ENCODE data around the gene KLRC3.
A peak's percentile ranks its signal among the peaks of the same experiment; 100 is the strongest.
"Not testable (repeated sequence)": the region's sequence is repeated elsewhere in the genome, so short reads cannot be mapped to it uniquely, and the experiment has no call there.

The KLRC3 gene

DNA sequence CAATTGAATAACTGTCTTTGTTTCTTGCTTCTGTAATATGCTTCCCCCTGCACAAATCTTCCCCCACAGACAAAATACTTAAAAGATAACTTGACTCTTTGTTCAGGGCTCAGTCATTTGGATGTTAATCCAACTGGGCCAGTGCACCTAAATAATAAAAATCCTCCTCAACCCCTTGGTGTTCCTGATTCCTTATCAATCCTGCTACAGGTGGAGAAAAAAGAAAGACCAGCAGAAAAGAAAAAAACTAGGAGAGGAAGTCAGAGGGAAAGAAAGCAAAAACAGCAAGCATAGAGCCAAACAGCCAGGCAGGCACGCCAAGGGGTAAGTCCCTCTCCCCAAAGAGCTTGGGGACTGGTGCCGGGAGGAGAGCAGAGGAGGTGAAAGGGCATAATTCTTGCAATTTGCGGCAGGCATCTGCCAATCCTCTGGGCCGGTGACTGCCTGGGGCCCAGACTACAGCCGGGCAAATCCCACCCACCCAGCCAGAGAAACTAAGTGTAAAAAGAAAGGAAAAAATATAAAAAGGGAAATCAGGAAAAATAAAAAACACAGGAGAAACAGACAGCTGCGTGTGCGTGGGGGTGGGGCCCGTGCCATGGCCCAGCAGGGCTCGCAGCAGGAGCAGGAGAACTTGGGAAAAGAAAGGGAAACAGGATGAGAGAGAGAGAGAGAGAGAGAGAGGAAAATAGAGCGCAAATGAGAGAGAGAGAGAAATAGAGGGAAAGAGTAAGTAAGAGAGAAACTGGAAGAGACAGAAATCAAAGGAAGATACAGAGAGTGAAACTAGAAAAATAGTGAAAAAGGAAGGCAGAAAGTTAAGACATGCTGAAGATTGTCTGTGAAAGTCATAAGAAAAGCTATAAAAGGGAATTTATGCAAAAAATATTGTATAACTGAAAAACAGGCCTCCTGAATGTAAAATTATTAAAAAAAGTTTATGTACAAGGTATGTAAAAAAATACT lies 51.9 kb downstream of the KLRC3 start:
- Histone ChIP-seq H2AFZ (ENCODE audit: low read depth, low read length) (no peak overlapping the region), H3K79me2 (ENCODE audit: insufficient read depth, low read length) (no peaks in the 10 kb centered on the region), H4K20me1 (ENCODE audit: insufficient read depth, low read length) (no peaks in the 10 kb centered on the region), H3K27me3 (ENCODE audit: insufficient read depth, low read length, poor library complexity) (no peaks in the 10 kb centered on the region), H3K9me3 (ENCODE audit: insufficient read depth, low read length, severe bottlenecking) (no peaks in the 10 kb centered on the region), H3K4me1 (ENCODE audit: insufficient read depth, low read length) (peaks cover 26% of the 10 kb centered on the region), H3K27ac (ENCODE audit: low read length) (no peak overlapping the region), H3K4me2 (ENCODE audit: insufficient read depth, low read length) (no peak overlapping the region), H3K4me3 (ENCODE audit: low read depth in 1 of 2, low read length in 2 of 2) (no peak overlapping the region), H3K9ac (ENCODE audit: low read depth, low read length) (no peak overlapping the region), H3K36me3 (ENCODE audit: insufficient read depth, low read length) (no peaks in the 10 kb centered on the region)
- ATAC-seq (ENCODE audit: insufficient read depth, low read depth) (no peak), DNase-seq (no peak)
- no peak for TF ChIP-seq EZH2 (IDR thresholded peaks at IDR 0.05; ENCODE audit: borderline replicate concordance, low read depth, low read length, severe bottlenecking)
- TF ChIP-seq, protein P1, sequence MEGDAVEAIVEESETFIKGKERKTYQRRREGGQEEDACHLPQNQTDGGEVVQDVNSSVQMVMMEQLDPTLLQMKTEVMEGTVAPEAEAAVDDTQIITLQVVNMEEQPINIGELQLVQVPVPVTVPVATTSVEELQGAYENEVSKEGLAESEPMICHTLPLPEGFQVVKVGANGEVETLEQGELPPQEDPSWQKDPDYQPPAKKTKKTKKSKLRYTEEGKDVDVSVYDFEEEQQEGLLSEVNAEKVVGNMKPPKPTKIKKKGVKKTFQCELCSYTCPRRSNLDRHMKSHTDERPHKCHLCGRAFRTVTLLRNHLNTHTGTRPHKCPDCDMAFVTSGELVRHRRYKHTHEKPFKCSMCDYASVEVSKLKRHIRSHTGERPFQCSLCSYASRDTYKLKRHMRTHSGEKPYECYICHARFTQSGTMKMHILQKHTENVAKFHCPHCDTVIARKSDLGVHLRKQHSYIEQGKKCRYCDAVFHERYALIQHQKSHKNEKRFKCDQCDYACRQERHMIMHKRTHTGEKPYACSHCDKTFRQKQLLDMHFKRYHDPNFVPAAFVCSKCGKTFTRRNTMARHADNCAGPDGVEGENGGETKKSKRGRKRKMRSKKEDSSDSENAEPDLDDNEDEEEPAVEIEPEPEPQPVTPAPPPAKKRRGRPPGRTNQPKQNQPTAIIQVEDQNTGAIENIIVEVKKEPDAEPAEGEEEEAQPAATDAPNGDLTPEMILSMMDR (IDR thresholded peaks at IDR 0.05; ENCODE audit: borderline replicate concordance, extremely low read depth, low read length, poor library complexity, severe bottlenecking): no peak

DNA sequence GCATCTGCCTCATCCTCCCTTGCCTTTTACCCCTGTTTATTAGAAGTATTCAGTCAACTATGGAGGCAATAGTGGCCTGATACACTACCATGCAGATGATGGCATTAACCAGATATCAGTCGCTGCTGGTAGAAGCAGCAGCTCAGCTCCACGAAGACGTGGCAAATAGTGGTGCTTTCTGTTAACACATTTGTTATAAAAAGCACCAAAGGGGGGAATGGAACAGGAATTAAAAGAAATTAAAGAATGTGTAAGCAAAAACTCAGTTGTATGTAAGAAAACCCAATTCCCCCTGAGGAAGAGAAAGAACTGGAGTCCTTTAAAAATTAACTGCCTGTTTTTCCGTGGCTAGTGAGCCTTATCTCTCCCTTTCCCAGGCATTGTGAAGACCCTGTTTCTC lies 52.7 kb downstream of the KLRC3 start:
- H3K4me3 ChIP-seq (ENCODE audit: low read depth in 1 of 2, low read length in 2 of 2); H3K4me2 ChIP-seq (ENCODE audit: insufficient read depth, low read length); H3K9ac ChIP-seq (ENCODE audit: low read depth, low read length); H3K27ac ChIP-seq (ENCODE audit: low read length); H3K79me2 ChIP-seq (ENCODE audit: insufficient read depth, low read length); H3K9me3 ChIP-seq (ENCODE audit: insufficient read depth, low read length, severe bottlenecking); H3K36me3 ChIP-seq (ENCODE audit: insufficient read depth, low read length); H3K27me3 ChIP-seq (ENCODE audit: insufficient read depth, low read length, poor library complexity); DNase-seq; H4K20me1 ChIP-seq (ENCODE audit: insufficient read depth, low read length); ATAC-seq (ENCODE audit: insufficient read depth, low read depth); H2AFZ ChIP-seq (ENCODE audit: low read depth, low read length): not testable (repeated sequence)
- peaks cover 34% of the 10 kb centered on the region for H3K4me1 ChIP-seq (ENCODE audit: insufficient read depth, low read length)

DNA sequence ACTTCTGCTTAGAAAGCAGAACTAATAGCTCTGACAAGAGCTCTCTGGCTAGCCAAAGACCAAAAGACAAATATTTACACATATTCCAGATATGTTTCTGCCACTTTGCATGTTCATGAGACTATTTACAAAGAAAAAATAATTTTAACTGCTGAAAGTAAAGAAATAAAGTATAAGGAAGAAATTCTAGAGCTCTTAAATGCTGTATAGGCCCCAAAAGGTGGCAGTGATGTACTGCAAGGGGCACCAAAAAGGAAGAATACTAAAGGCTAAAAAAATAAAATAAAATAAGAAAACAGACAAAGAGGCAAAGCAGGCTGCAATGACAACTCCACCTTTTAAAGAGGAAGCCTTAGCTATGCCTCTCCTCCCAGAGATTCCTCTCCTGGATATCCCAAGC lies 53.5 kb downstream of the KLRC3 start:
- TF ChIP-seq, protein P1 (IDR thresholded peaks at IDR 0.05; ENCODE audit: borderline replicate concordance, extremely low read depth, low read length, poor library complexity, severe bottlenecking): peak; percentile 32
- TF ChIP-seq EZH2 (IDR thresholded peaks at IDR 0.05; ENCODE audit: borderline replicate concordance, low read depth, low read length, severe bottlenecking): no peak
- DNase-seq: no peak
- H3K27me3 ChIP-seq (ENCODE audit: insufficient read depth, low read length, poor library complexity): no peaks in the 10 kb centered on the region
- no peak overlapping the region for H3K9ac ChIP-seq (ENCODE audit: low read depth, low read length)
- peaks cover 34% of the 10 kb centered on the region for H3K4me1 ChIP-seq (ENCODE audit: insufficient read depth, low read length)
- H3K36me3 ChIP-seq (ENCODE audit: insufficient read depth, low read length): no peaks in the 10 kb centered on the region
- no peak overlapping the region for H3K4me2 ChIP-seq (ENCODE audit: insufficient read depth, low read length)
- H3K27ac ChIP-seq (ENCODE audit: low read length): no peak overlapping the region
- no peak for ATAC-seq (ENCODE audit: insufficient read depth, low read depth)
- no peaks in the 10 kb centered on the region for H3K79me2 ChIP-seq (ENCODE audit: insufficient read depth, low read length)
- no peaks in the 10 kb centered on the region for H3K9me3 ChIP-seq (ENCODE audit: insufficient read depth, low read length, severe bottlenecking)
- H3K4me3 ChIP-seq (ENCODE audit: low read depth in 1 of 2, low read length in 2 of 2): no peak overlapping the region
- H4K20me1 ChIP-seq (ENCODE audit: insufficient read depth, low read length): no peaks in the 10 kb centered on the region
- peak overlapping the region; percentile 98; the same call in 1 of the 2 replicates for H2AFZ ChIP-seq (ENCODE audit: low read depth, low read length)

DNA sequence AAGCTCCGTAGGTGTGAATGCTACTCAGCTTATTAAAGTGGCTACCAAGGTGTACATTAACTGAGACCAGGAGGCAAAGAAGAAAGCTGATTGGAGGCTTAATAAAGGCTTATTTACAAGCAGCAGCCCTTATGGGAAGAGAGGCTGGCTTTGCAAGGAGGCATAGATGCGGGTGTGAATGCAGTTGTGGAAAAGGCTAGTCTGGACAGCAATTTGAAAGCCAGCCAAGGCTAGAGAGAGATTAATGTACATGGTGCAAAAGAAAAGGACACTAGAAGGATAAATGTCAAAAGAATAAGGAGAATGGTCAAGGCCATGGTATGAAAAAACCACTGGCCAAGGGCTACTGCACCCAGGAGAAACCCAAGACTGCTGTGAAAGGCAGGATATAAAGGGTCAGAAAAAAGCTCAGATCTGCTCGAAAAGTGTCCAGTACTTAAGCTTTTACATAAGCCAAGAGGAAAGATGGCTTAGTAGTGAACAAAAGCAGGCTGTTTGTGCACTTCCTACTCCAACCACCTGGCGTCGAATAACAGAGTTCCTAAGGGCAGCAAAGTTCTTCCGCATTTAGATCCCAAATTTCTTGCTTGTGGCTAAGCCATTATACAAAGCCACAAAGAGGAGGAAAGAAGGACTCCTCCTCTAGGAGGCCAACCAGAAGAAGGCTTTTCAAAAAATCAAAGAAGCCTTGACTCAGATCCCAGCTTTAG lies 54.5 kb downstream of the KLRC3 start:
- H3K27ac ChIP-seq (ENCODE audit: low read length): peak overlapping the region; percentile 93
- no peaks in the 10 kb centered on the region for H3K79me2 ChIP-seq (ENCODE audit: insufficient read depth, low read length)
- peak overlapping the region; percentile 87 for H3K4me2 ChIP-seq (ENCODE audit: insufficient read depth, low read length)
- H3K4me3 ChIP-seq (ENCODE audit: low read depth in 1 of 2, low read length in 2 of 2): peak overlapping the region; percentile 18 to 62; a peak in 3 of 4 replicates
- peaks cover 34% of the 10 kb centered on the region for H3K4me1 ChIP-seq (ENCODE audit: insufficient read depth, low read length)
- TF ChIP-seq, protein P1 (IDR thresholded peaks at IDR 0.05; ENCODE audit: borderline replicate concordance, extremely low read depth, low read length, poor library complexity, severe bottlenecking): peak; percentile 28
- TF ChIP-seq EZH2 (IDR thresholded peaks at IDR 0.05; ENCODE audit: borderline replicate concordance, low read depth, low read length, severe bottlenecking): no peak
- no peaks in the 10 kb centered on the region for H4K20me1 ChIP-seq (ENCODE audit: insufficient read depth, low read length)
- H3K27me3 ChIP-seq (ENCODE audit: insufficient read depth, low read length, poor library complexity): no peaks in the 10 kb centered on the region
- H2AFZ ChIP-seq (ENCODE audit: low read depth, low read length): peak overlapping the region; percentile 98
- no peaks in the 10 kb centered on the region for H3K36me3 ChIP-seq (ENCODE audit: insufficient read depth, low read length)
- ATAC-seq (ENCODE audit: insufficient read depth, low read depth) (no peak), DNase-seq (no peak)
- H3K9me3 ChIP-seq (ENCODE audit: insufficient read depth, low read length, severe bottlenecking): no peaks in the 10 kb centered on the region
- H3K9ac ChIP-seq (ENCODE audit: low read depth, low read length): peak overlapping the region; percentile 66
